Measurements from ENCODE around the gene DVL1. TPM values are rescaled to one million over a fixed set of nuclear protein-coding genes. Genes with fewer than 3 reads are reported as not detected.

Gene DVL1
- total RNA-seq, 2 donors from 2014 or later: 41.9 to 44.8 TPM

- Mint-ChIP-seq H3K36me3 (no peaks in the 10 kb centered on the region), H3K27ac (peak overlapping the region in 1 of 2 donors; percentile 65), H3K9me3 (no peaks in the 10 kb centered on the region)
- DNase-seq (ENCODE audit: low spot score in 2 of 2) (no peak), ATAC-seq (peak; percentile 9 to 40)
These were observed 580 bp downstream of the DVL1 start for GRCh38 chr1:1348420-1349255.

GRCh38 chr1:1347663-1348419, 1.4 kb downstream of the DVL1 start:
- no peak for DNase-seq (ENCODE audit: low spot score in 2 of 2)
- H3K27ac Mint-ChIP-seq: peak overlapping the region in 1 of 2 donors; percentile 65
- no peaks in the 10 kb centered on the region for H3K36me3 Mint-ChIP-seq
- no peaks in the 10 kb centered on the region for H3K9me3 Mint-ChIP-seq
- ATAC-seq: no peak

- no peaks in the 10 kb centered on the region for H3K36me3 Mint-ChIP-seq
- H3K9me3 Mint-ChIP-seq: no peaks in the 10 kb centered on the region
- DNase-seq (ENCODE audit: low spot score in 2 of 2) (no peak), ATAC-seq (no peak)
- H3K27ac Mint-ChIP-seq: peak overlapping the region in 1 of 2 donors; percentile 65
These were observed 2.1 kb downstream of the DVL1 start for GRCh38 chr1:1347026-1347595.

- Mint-ChIP-seq H3K27ac (no peak overlapping the region), H3K36me3 (peaks cover under 1% of the 10 kb centered on the region in 2 donors), H3K9me3 (no peaks in the 10 kb centered on the region)
- no peak for DNase-seq (ENCODE audit: low spot score in 2 of 2)
- ATAC-seq: no peak
These were observed 2.7 kb downstream of the DVL1 start for GRCh38 chr1:1346501-1346890.

- ATAC-seq (no peak), DNase-seq (ENCODE audit: low spot score in 2 of 2) (no peak)
- no peaks in the 10 kb centered on the region for H3K9me3 Mint-ChIP-seq
- H3K36me3 Mint-ChIP-seq: peaks cover 5 to 6% of the 10 kb centered on the region in 2 donors
- no peak overlapping the region for H3K27ac Mint-ChIP-seq
These were observed 3.2 kb downstream of the DVL1 start for GRCh38 chr1:1345860-1346500.

GRCh38 chr1:1345384-1345783, 3.8 kb downstream of the DVL1 start:
- ATAC-seq (no peak), DNase-seq (ENCODE audit: low spot score in 2 of 2) (no peak)
- Mint-ChIP-seq H3K9me3 (no peaks in the 10 kb centered on the region), H3K36me3 (peaks cover 9 to 11% of the 10 kb centered on the region in 2 donors), H3K27ac (no peak overlapping the region)

- peak; percentile 63 to 89 for ATAC-seq
- peak in 1 of 2 donors; percentile 78 for DNase-seq (ENCODE audit: low spot score in 2 of 2)
- Mint-ChIP-seq H3K36me3 (peaks cover 9 to 12% of the 10 kb centered on the region in 2 donors), H3K9me3 (no peaks in the 10 kb centered on the region), H3K27ac (peak overlapping the region in 1 of 2 donors; percentile 36)
These were observed 4.4 kb downstream of the DVL1 start for GRCh38 chr1:1344655-1345361.

- Mint-ChIP-seq H3K9me3 (no peaks in the 10 kb centered on the region), H3K27ac (peak overlapping the region in 1 of 2 donors; percentile 17), H3K36me3 (peaks cover 9 to 12% of the 10 kb centered on the region in 2 donors)
- DNase-seq (ENCODE audit: low spot score in 2 of 2): no peak
- ATAC-seq: no peak
These were observed 5.3 kb downstream of the DVL1 start for GRCh38 chr1:1343811-1344421.

- Mint-ChIP-seq H3K9me3 (no peaks in the 10 kb centered on the region), H3K36me3 (peaks cover 9 to 12% of the 10 kb centered on the region in 2 donors), H3K27ac (no peak overlapping the region)
- DNase-seq (ENCODE audit: low spot score in 2 of 2) (no peak), ATAC-seq (no peak)
These were observed 6.6 kb downstream of the DVL1 start for GRCh38 chr1:1342584-1343115.

GRCh38 chr1:1342061-1342562, 7.1 kb downstream of the DVL1 start:
- H3K36me3 Mint-ChIP-seq: peaks cover 9 to 12% of the 10 kb centered on the region in 2 donors
- DNase-seq (ENCODE audit: low spot score in 2 of 2): no peak
- no peak for ATAC-seq
- H3K27ac Mint-ChIP-seq: no peak overlapping the region
- no peaks in the 10 kb centered on the region for H3K9me3 Mint-ChIP-seq

- no peak overlapping the region for H3K27ac Mint-ChIP-seq
- DNase-seq (ENCODE audit: low spot score in 2 of 2) (no peak), ATAC-seq (no peak)
- H3K9me3 Mint-ChIP-seq: no peaks in the 10 kb centered on the region
- H3K36me3 Mint-ChIP-seq: peaks cover 9 to 12% of the 10 kb centered on the region in 2 donors
These were observed 7.6 kb downstream of the DVL1 start for GRCh38 chr1:1341549-1342021.

GRCh38 chr1:1340791-1341548, 8.2 kb downstream of the DVL1 start:
- no peak for DNase-seq (ENCODE audit: low spot score in 2 of 2)
- ATAC-seq: no peak
- no peaks in the 10 kb centered on the region for H3K9me3 Mint-ChIP-seq
- H3K27ac Mint-ChIP-seq: no peak overlapping the region
- H3K36me3 Mint-ChIP-seq: peaks cover 9 to 12% of the 10 kb centered on the region in 2 donors

GRCh38 chr1:1340185-1340584, 9.0 kb downstream of the DVL1 start:
- peaks cover 9 to 12% of the 10 kb centered on the region in 2 donors for H3K36me3 Mint-ChIP-seq

GRCh38 chr1:1338278-1338677, 10.9 kb downstream of the DVL1 start:
- no peaks in the 10 kb centered on the region for H3K9me3 Mint-ChIP-seq
- no peak for ATAC-seq
- H3K27ac Mint-ChIP-seq: no peak overlapping the region
- H3K36me3 Mint-ChIP-seq: peaks cover 9 to 12% of the 10 kb centered on the region in 2 donors
- DNase-seq (ENCODE audit: low spot score in 2 of 2): no peak

More at GRCh38 chr1:1340185-1340584, 9.0 kb downstream of the DVL1 start:
- H3K27ac Mint-ChIP-seq: no peak overlapping the region
- H3K9me3 Mint-ChIP-seq: no peaks in the 10 kb centered on the region
- DNase-seq (ENCODE audit: low spot score in 2 of 2) (no peak), ATAC-seq (no peak)

GRCh38 chr1:1337793-1338147, 11.4 kb downstream of the DVL1 start:
- DNase-seq (ENCODE audit: low spot score in 2 of 2) (peak in 1 of 2 donors; percentile 63), ATAC-seq (peak in 1 of 2 donors; percentile 75)
- no peak overlapping the region for H3K27ac Mint-ChIP-seq
- peaks cover 9 to 12% of the 10 kb centered on the region in 2 donors for H3K36me3 Mint-ChIP-seq
- no peaks in the 10 kb centered on the region for H3K9me3 Mint-ChIP-seq
